ENCODE measurements around the gene TMEM165. TPM values are rescaled to one million over a fixed set of nuclear protein-coding genes. Genes with fewer than 3 reads are reported as not detected.

Gene TMEM165
- total RNA-seq, 1 donor from 2014 or later: 78.0 TPM

- Mint-ChIP-seq H3K4me1 (ENCODE audit: low read depth, unreplicated experiment) (peaks cover 17% of the 10 kb centered on the region), H3K27me3 (ENCODE audit: unreplicated experiment) (no peaks in the 10 kb centered on the region), H3K4me3 (ENCODE audit: unreplicated experiment) (no peak overlapping the region), H3K9me3 (ENCODE audit: unreplicated experiment) (no peaks in the 10 kb centered on the region), H3K36me3 (ENCODE audit: unreplicated experiment) (no peaks in the 10 kb centered on the region), H3K27ac (ENCODE audit: unreplicated experiment) (no peak overlapping the region)
- TF ChIP-seq CTCF (IDR thresholded peaks at IDR 0.05; ENCODE audit: partially characterized antibody, unreplicated experiment): no peak
- DNase-seq: no peak
Observed at GRCh38 chr4:55411621-55412020, 15.9 kb downstream of the TMEM165 start.

GRCh38 chr4:55416176-55416575 lies 20.4 kb downstream of the TMEM165 start:
- Mint-ChIP-seq H3K36me3 (ENCODE audit: unreplicated experiment) (no peaks in the 10 kb centered on the region), H3K27me3 (ENCODE audit: unreplicated experiment) (no peaks in the 10 kb centered on the region), H3K27ac (ENCODE audit: unreplicated experiment) (no peak overlapping the region), H3K4me3 (ENCODE audit: unreplicated experiment) (no peak overlapping the region), H3K9me3 (ENCODE audit: unreplicated experiment) (no peaks in the 10 kb centered on the region), H3K4me1 (ENCODE audit: low read depth, unreplicated experiment) (no peaks in the 10 kb centered on the region)
- DNase-seq: no peak
- TF ChIP-seq CTCF (IDR thresholded peaks at IDR 0.05; ENCODE audit: partially characterized antibody, unreplicated experiment): no peak

- Mint-ChIP-seq H3K27ac (ENCODE audit: unreplicated experiment) (no peak overlapping the region), H3K27me3 (ENCODE audit: unreplicated experiment) (no peaks in the 10 kb centered on the region), H3K4me3 (ENCODE audit: unreplicated experiment) (no peak overlapping the region), H3K36me3 (ENCODE audit: unreplicated experiment) (peaks cover 5% of the 10 kb centered on the region), H3K4me1 (ENCODE audit: low read depth, unreplicated experiment) (no peaks in the 10 kb centered on the region), H3K9me3 (ENCODE audit: unreplicated experiment) (no peaks in the 10 kb centered on the region)
- DNase-seq: no peak
- TF ChIP-seq CTCF (IDR thresholded peaks at IDR 0.05; ENCODE audit: partially characterized antibody, unreplicated experiment): no peak
Observed at GRCh38 chr4:55424791-55425190, 29.0 kb downstream of the TMEM165 start.

- H3K36me3 Mint-ChIP-seq (ENCODE audit: unreplicated experiment): no peaks in the 10 kb centered on the region
- no peak overlapping the region for H3K4me3 Mint-ChIP-seq (ENCODE audit: unreplicated experiment)
- H3K9me3 Mint-ChIP-seq (ENCODE audit: unreplicated experiment): no peaks in the 10 kb centered on the region
- DNase-seq: no peak
- H3K27ac Mint-ChIP-seq (ENCODE audit: unreplicated experiment): no peak overlapping the region
- no peak for TF ChIP-seq CTCF (IDR thresholded peaks at IDR 0.05; ENCODE audit: partially characterized antibody, unreplicated experiment)
- H3K4me1 Mint-ChIP-seq (ENCODE audit: low read depth, unreplicated experiment): no peaks in the 10 kb centered on the region
- H3K27me3 Mint-ChIP-seq (ENCODE audit: unreplicated experiment): no peaks in the 10 kb centered on the region
Observed at GRCh38 chr4:55431710-55432336, 36.1 kb downstream of the TMEM165 start.

GRCh38 chr4:55435141-55435841 lies 39.5 kb downstream of the TMEM165 start:
- no peak for DNase-seq
- H3K27ac Mint-ChIP-seq (ENCODE audit: unreplicated experiment): no peak overlapping the region
- H3K36me3 Mint-ChIP-seq (ENCODE audit: unreplicated experiment): no peaks in the 10 kb centered on the region
- TF ChIP-seq CTCF (IDR thresholded peaks at IDR 0.05; ENCODE audit: partially characterized antibody, unreplicated experiment): no peak
- no peaks in the 10 kb centered on the region for H3K27me3 Mint-ChIP-seq (ENCODE audit: unreplicated experiment)
- H3K4me1 Mint-ChIP-seq (ENCODE audit: low read depth, unreplicated experiment): no peaks in the 10 kb centered on the region
- no peak overlapping the region for H3K4me3 Mint-ChIP-seq (ENCODE audit: unreplicated experiment)
- H3K9me3 Mint-ChIP-seq (ENCODE audit: unreplicated experiment): no peaks in the 10 kb centered on the region

Data from glutamatergic neuron (in vitro differentiated cells).